H9 (cell line): ENCODE measurements around the gene DDX24. TPM values are rescaled to one million over a fixed set of nuclear protein-coding genes. Genes with fewer than 3 reads are reported as not detected.

ENCODE experiments used
- DNase-seq: peaks from one replicate; pipeline ENCODE4 v3.0.0-alpha.2; 2017
- H2AFZ ChIP-seq: one replicate; pipeline ENCODE4 v1.6.1; 2013; ENCODE audit warnings: mild to moderate bottlenecking, low read length, control low read depth, moderate library complexity
- H2AK5ac ChIP-seq: 2 replicates; pipeline ENCODE4 v1.6.1; 2013; ENCODE audit warnings: low read length, control low read depth, mixed read lengths; ENCODE audit not compliant: insufficient read length
- H2BK120ac ChIP-seq: one replicate; pipeline ENCODE4 v1.6.1; 2013; ENCODE audit warnings: low read depth, mild to moderate bottlenecking, low read length, control low read depth, inconsistent platforms; ENCODE audit not compliant: poor library complexity, severe bottlenecking
- H2BK12ac ChIP-seq: 2 replicates; pipeline ENCODE4 v1.6.1; 2013; ENCODE audit warnings: low read length, control low read depth, mixed read lengths, low read depth; ENCODE audit not compliant: insufficient read length
- H2BK15ac ChIP-seq: 2 replicates; pipeline ENCODE4 v1.6.1; 2013; ENCODE audit warnings: low read depth, low read length, control low read depth
- H2BK20ac ChIP-seq: one replicate; pipeline ENCODE4 v1.6.1; 2013; ENCODE audit warnings: low read depth, mild to moderate bottlenecking, low read length, control low read depth, inconsistent platforms; ENCODE audit not compliant: poor library complexity, severe bottlenecking
- H2BK5ac ChIP-seq: 2 replicates; pipeline ENCODE4 v1.6.1; 2013; ENCODE audit warnings: low read length, control low read depth, mixed read lengths; ENCODE audit not compliant: insufficient read length
- H3K14ac ChIP-seq: 2 replicates; pipeline ENCODE4 v1.6.1; 2013; ENCODE audit warnings: low read length, control low read depth; ENCODE audit not compliant: insufficient read depth
- H3K18ac ChIP-seq: 2 replicates; pipeline ENCODE4 v1.6.1; 2013; ENCODE audit warnings: low read depth, mild to moderate bottlenecking, mixed read lengths, low read length, control low read depth; ENCODE audit not compliant: insufficient read length
- H3K23ac ChIP-seq: 2 replicates; pipeline ENCODE4 v1.6.1; 2013; ENCODE audit warnings: low read length, control low read depth, mixed read lengths, low read depth; ENCODE audit not compliant: insufficient read length
- H3K23me2 ChIP-seq: 2 replicates; pipeline ENCODE4 v1.6.1; 2013; ENCODE audit warnings: low read depth, mild to moderate bottlenecking, mixed read lengths, low read length, control low read depth; ENCODE audit not compliant: insufficient read length, poor library complexity, severe bottlenecking
- H3K27ac ChIP-seq: 2 replicates; pipeline ENCODE4 v1.5.1; 2013; ENCODE audit warnings: low read length, control low read depth, mixed read lengths, low read depth; ENCODE audit not compliant: insufficient read length
- H3K27me3 ChIP-seq: 2 replicates; pipeline ENCODE4 v1.6.1; 2013; ENCODE audit warnings: low read length, control low read depth, inconsistent platforms; ENCODE audit not compliant: insufficient read depth
- H3K4ac ChIP-seq: 2 replicates; pipeline ENCODE4 v1.6.1; 2013; ENCODE audit warnings: low read depth, mild to moderate bottlenecking, control low read depth, inconsistent platforms, low read length, moderate library complexity
- H3K4me1 ChIP-seq: 2 replicates; pipeline ENCODE4 v1.6.1; 2013; ENCODE audit warnings: low read length, control low read depth, inconsistent platforms; ENCODE audit not compliant: insufficient read depth
- H3K4me2 ChIP-seq: 2 replicates; pipeline ENCODE4 v1.6.1; 2013; ENCODE audit warnings: low read length, control low read depth, mixed read lengths; ENCODE audit not compliant: insufficient read length, insufficient read depth
- H3K56ac ChIP-seq: 2 replicates; pipeline ENCODE4 v1.6.1; 2013; ENCODE audit warnings: low read depth, mild to moderate bottlenecking, mixed read lengths, low read length, control low read depth; ENCODE audit not compliant: insufficient read length
- H3K79me1 ChIP-seq: 2 replicates; pipeline ENCODE4 v1.6.1; 2013; ENCODE audit warnings: low read depth, mild to moderate bottlenecking, moderate library complexity, low read length, control low read depth, inconsistent platforms; ENCODE audit not compliant: insufficient read depth, poor library complexity, severe bottlenecking
- H3K79me2 ChIP-seq: 2 replicates; pipeline ENCODE4 v1.6.1; 2013; ENCODE audit warnings: low read length, control low read depth, inconsistent platforms; ENCODE audit not compliant: insufficient read depth
- H3K9ac ChIP-seq: 2 replicates; pipeline ENCODE4 v1.6.1; 2013; ENCODE audit warnings: low read length, control low read depth, mixed read lengths; ENCODE audit not compliant: insufficient read length; ENCODE audit errors: extremely low read depth
- H3K9me3 ChIP-seq: one replicate; pipeline ENCODE4 v1.6.1; 2013; ENCODE audit warnings: low read depth, low read length, inconsistent platforms; ENCODE audit not compliant: control insufficient read depth
- H3T11ph ChIP-seq: one replicate; pipeline ENCODE4 v1.6.1; 2013; ENCODE audit warnings: mild to moderate bottlenecking, low read length, control low read depth, inconsistent platforms
- H4K20me1 ChIP-seq: one replicate; pipeline ENCODE4 v1.6.1; 2013; ENCODE audit not compliant: control insufficient read depth, insufficient read length, insufficient read depth
- H4K5ac ChIP-seq: 2 replicates; pipeline ENCODE4 v1.6.1; 2013; ENCODE audit warnings: low read depth, mild to moderate bottlenecking, mixed read lengths, low read length, control low read depth; ENCODE audit not compliant: insufficient read length
- H4K8ac ChIP-seq: replicated peaks from 2 replicates; pipeline ENCODE4 v1.6.1; 2013; ENCODE audit warnings: low read length, control low read depth, mixed read lengths, low read depth; ENCODE audit not compliant: insufficient read length
- H4K91ac ChIP-seq: 2 replicates; pipeline ENCODE4 v1.6.1; 2013; ENCODE audit warnings: low read depth, mild to moderate bottlenecking, moderate library complexity, mixed read lengths, low read length, control low read depth; ENCODE audit not compliant: insufficient read length
- H3K27ac Mint-ChIP-seq, 3 experiments: 2 replicates in 2 of 3; 3 replicates in 1 of 3; pipeline ENCODE4 v1.8.0; 2020 to 2021; ENCODE audit warnings: mixed read lengths in 3 of 3, mild to moderate bottlenecking in 1 of 3, moderate library complexity in 1 of 3
- H3K27me3 Mint-ChIP-seq: 2 replicates; pipeline ENCODE4 v1.8.0; 2021; ENCODE audit warnings: low read depth, mild to moderate bottlenecking, moderate library complexity, mixed read lengths
- H3K36me3 Mint-ChIP-seq, 3 experiments: 2 replicates in 2 of 3; 3 replicates in 1 of 3; pipeline ENCODE4 v1.8.0; 2020 to 2021; ENCODE audit warnings: low read depth in 3 of 3, mixed read lengths in 3 of 3; ENCODE audit not compliant: insufficient read depth in 1 of 3
- H3K4me1 Mint-ChIP-seq, 2 experiments: 2 replicates each; pipeline ENCODE4 v1.8.0; 2020; ENCODE audit warnings: mixed read lengths in 2 of 2
- H3K4me3 Mint-ChIP-seq, 2 experiments: 2 replicates in 1 of 2; 3 replicates in 1 of 2; pipeline ENCODE4 v1.8.0; 2020 to 2021; ENCODE audit warnings: mild to moderate bottlenecking in 2 of 2, mixed read lengths in 2 of 2, moderate library complexity in 1 of 2
- H3K9me3 Mint-ChIP-seq, 2 experiments: 2 replicates in 1 of 2; 3 replicates in 1 of 2; pipeline ENCODE4 v1.8.0; 2020; ENCODE audit warnings: mild to moderate bottlenecking in 2 of 2, mixed read lengths in 2 of 2, moderate library complexity in 1 of 2
- WGBS: extraction: QIAGEN DNeasy Blood & Tissue Kit; methylation state at CpG from one replicate; pipeline ENCODE4 v1.1.7; 2013; ENCODE audit warnings: missing lambda C conversion rate, low lambda C conversion rate, mixed read lengths; ENCODE audit not compliant: insufficient read length; ENCODE audit errors: extremely low coverage; 5-methylcytosine and 5-hydroxymethylcytosine counted together
- total RNA-seq: library from RNA; stranded (reverse); gene quantifications from 2 replicates; pipeline ENCODE4 v1.2.1, GENCODE V29; 2021
- TF ChIP-seq, protein P1 (sequence below): fragments of 200-600 bp; sonication (generic); conservative IDR thresholded peaks from 3 replicates; pipeline ENCODE4 v1.8.0; 2021; ENCODE audit warnings: antibody characterized with exemption, mild to moderate bottlenecking

The DDX24 gene
- total RNA-seq, 1 experiment from 2014 or later = 172 TPM

DNA sequence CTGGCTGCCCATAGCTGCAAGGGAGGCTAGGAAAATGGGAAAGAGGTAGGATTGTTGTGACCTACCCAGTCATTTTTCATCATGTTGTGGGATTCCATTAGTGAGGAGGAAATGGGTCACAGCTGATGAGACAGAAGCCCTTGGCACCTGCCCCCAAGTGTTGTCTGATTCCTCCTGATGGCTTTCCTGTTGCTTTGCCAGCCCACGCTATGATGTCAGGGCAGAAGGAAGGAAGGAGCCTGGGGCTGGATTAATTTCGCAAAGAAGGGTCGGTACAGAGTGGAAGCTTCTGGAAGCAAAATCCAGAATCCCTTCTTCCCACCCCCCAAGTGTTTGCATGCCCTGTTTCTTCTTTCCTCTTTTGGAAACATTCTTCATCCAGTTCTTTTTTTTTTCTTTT is 46.1 kb downstream of the DDX24 start:
- no CpG with 5 or more reads among the region's 3 CpGs for WGBS

More for the DNA sequence above, 46.1 kb downstream of the DDX24 start:
- no peak overlapping the region for H3T11ph ChIP-seq
- no peak overlapping the region for H4K5ac ChIP-seq
- Mint-ChIP-seq H3K27me3 (no peaks in the 10 kb centered on the region), H3K27ac (no peak overlapping the region), H3K4me1 (peaks cover 17 to 27% of the 10 kb centered on the region in 2 experiments), H3K9me3 (peaks cover 0 to 2% of the 10 kb centered on the region in 2 experiments; a peak in 3 of 5 replicates), H3K4me3 (no peak overlapping the region), H3K36me3 (peaks cover 4 to 25% (median 20%) of the 10 kb centered on the region in 3 experiments)
- no peaks in the 10 kb centered on the region for H3K79me2 ChIP-seq
- TF ChIP-seq, protein P1, sequence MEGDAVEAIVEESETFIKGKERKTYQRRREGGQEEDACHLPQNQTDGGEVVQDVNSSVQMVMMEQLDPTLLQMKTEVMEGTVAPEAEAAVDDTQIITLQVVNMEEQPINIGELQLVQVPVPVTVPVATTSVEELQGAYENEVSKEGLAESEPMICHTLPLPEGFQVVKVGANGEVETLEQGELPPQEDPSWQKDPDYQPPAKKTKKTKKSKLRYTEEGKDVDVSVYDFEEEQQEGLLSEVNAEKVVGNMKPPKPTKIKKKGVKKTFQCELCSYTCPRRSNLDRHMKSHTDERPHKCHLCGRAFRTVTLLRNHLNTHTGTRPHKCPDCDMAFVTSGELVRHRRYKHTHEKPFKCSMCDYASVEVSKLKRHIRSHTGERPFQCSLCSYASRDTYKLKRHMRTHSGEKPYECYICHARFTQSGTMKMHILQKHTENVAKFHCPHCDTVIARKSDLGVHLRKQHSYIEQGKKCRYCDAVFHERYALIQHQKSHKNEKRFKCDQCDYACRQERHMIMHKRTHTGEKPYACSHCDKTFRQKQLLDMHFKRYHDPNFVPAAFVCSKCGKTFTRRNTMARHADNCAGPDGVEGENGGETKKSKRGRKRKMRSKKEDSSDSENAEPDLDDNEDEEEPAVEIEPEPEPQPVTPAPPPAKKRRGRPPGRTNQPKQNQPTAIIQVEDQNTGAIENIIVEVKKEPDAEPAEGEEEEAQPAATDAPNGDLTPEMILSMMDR = no peak
- no peaks in the 10 kb centered on the region for H3K9me3 ChIP-seq
- H3K9ac ChIP-seq = no peak overlapping the region
- no peak overlapping the region for H2AK5ac ChIP-seq
- no peak for DNase-seq
- H2BK5ac ChIP-seq = no peak overlapping the region
- H3K4me2 ChIP-seq = no peak overlapping the region
- H3K23ac ChIP-seq = no peak overlapping the region
- no peak overlapping the region for H2BK12ac ChIP-seq
- no peak overlapping the region for H4K91ac ChIP-seq
- H3K23me2 ChIP-seq = no peaks in the 10 kb centered on the region
- H3K4ac ChIP-seq = no peak overlapping the region
- no peak overlapping the region for H2BK120ac ChIP-seq
- H2BK15ac ChIP-seq = no peak overlapping the region
- H3K4me1 ChIP-seq = no peaks in the 10 kb centered on the region
- no peaks in the 10 kb centered on the region for H3K79me1 ChIP-seq
- no peak overlapping the region for H3K18ac ChIP-seq
- H4K20me1 ChIP-seq = no peaks in the 10 kb centered on the region
- no peaks in the 10 kb centered on the region for H3K27me3 ChIP-seq
- H3K14ac ChIP-seq = no peak overlapping the region
- no peak overlapping the region for H3K56ac ChIP-seq
- no peak overlapping the region for H2BK20ac ChIP-seq
- H2AFZ ChIP-seq = no peak overlapping the region
- no peak overlapping the region for H4K8ac ChIP-seq
- H3K27ac ChIP-seq = no peak overlapping the region
